ENCODE results near the gene CACNA1C.

The CACNA1C gene

GRCh38 chr12:2495417-2496112, 442.8 kb downstream of the CACNA1C start:
- no peak for DNase-seq (ENCODE audit: low read depth in 4 of 4, low spot score in 1 of 4)

- no peak for DNase-seq (ENCODE audit: low read depth in 4 of 4, low spot score in 1 of 4)
Observed at GRCh38 chr12:2498964-2499500, 446.2 kb downstream of the CACNA1C start.

GRCh38 chr12:2501464-2502191, 448.8 kb downstream of the CACNA1C start:
- no peak for DNase-seq (ENCODE audit: low read depth in 4 of 4, low spot score in 1 of 4)

- no peak for DNase-seq (ENCODE audit: low read depth in 4 of 4, low spot score in 1 of 4)
Observed at GRCh38 chr12:2503036-2503435, 450.2 kb downstream of the CACNA1C start.

GRCh38 chr12:2503762-2504161, 451.0 kb downstream of the CACNA1C start:
- no peak for DNase-seq (ENCODE audit: low read depth in 4 of 4, low spot score in 1 of 4)

GRCh38 chr12:2504577-2504976, 451.8 kb downstream of the CACNA1C start:
- DNase-seq (ENCODE audit: low read depth in 4 of 4, low spot score in 1 of 4), result no peak

- DNase-seq (ENCODE audit: low read depth in 4 of 4, low spot score in 1 of 4), result no peak
Observed at GRCh38 chr12:2507814-2508213, 455.0 kb downstream of the CACNA1C start.

- DNase-seq (ENCODE audit: low read depth in 4 of 4, low spot score in 1 of 4), result no peak
Observed at GRCh38 chr12:2509137-2509536, 456.4 kb downstream of the CACNA1C start.

GRCh38 chr12:2510045-2510444, 457.3 kb downstream of the CACNA1C start:
- no peak for DNase-seq (ENCODE audit: low read depth in 4 of 4, low spot score in 1 of 4)

GRCh38 chr12:2513141-2514037, 460.6 kb downstream of the CACNA1C start:
- DNase-seq (ENCODE audit: low read depth in 4 of 4, low spot score in 1 of 4), result no peak

- no peak for DNase-seq (ENCODE audit: low read depth in 4 of 4, low spot score in 1 of 4)
Observed at GRCh38 chr12:2514038-2514340, 461.2 kb downstream of the CACNA1C start.

GRCh38 chr12:2520722-2521246, 468.0 kb downstream of the CACNA1C start:
- DNase-seq (ENCODE audit: low read depth in 4 of 4, low spot score in 1 of 4), result no peak

- no peak for DNase-seq (ENCODE audit: low read depth in 4 of 4, low spot score in 1 of 4)
Observed at GRCh38 chr12:2523317-2523716, 470.5 kb downstream of the CACNA1C start.

- no peak for DNase-seq (ENCODE audit: low read depth in 4 of 4, low spot score in 1 of 4)
Observed at GRCh38 chr12:2523844-2524243, 471.1 kb downstream of the CACNA1C start.

- no peak for DNase-seq (ENCODE audit: low read depth in 4 of 4, low spot score in 1 of 4)
Observed at GRCh38 chr12:2526371-2526770, 473.6 kb downstream of the CACNA1C start.

- no peak for DNase-seq (ENCODE audit: low read depth in 4 of 4, low spot score in 1 of 4)
Observed at GRCh38 chr12:2528001-2528400, 475.2 kb downstream of the CACNA1C start.

- DNase-seq (ENCODE audit: low read depth in 4 of 4, low spot score in 1 of 4), result no peak
Observed at GRCh38 chr12:2529807-2530206, 477.0 kb downstream of the CACNA1C start.

GRCh38 chr12:2531371-2531770, 478.6 kb downstream of the CACNA1C start:
- no peak for DNase-seq (ENCODE audit: low read depth in 4 of 4, low spot score in 1 of 4)

- DNase-seq (ENCODE audit: low read depth in 4 of 4, low spot score in 1 of 4), result no peak
Observed at GRCh38 chr12:2533036-2533435, 480.2 kb downstream of the CACNA1C start.

- DNase-seq (ENCODE audit: low read depth in 4 of 4, low spot score in 1 of 4), result no peak
Observed at GRCh38 chr12:2535583-2536204, 482.9 kb downstream of the CACNA1C start.

- no peak for DNase-seq (ENCODE audit: low read depth in 4 of 4, low spot score in 1 of 4)
Observed at GRCh38 chr12:2536724-2537123, 483.9 kb downstream of the CACNA1C start.

Measured in stimulated activated CD4-positive, alpha-beta T cell treated with anti-CD3 and anti-CD28 coated beads, Interleukin-1b, Interleukin-23, amount 100 ng/mL, for 24 hours (primary cell).